Epithelial cell of proximal tubule (primary cell): Measurements from ENCODE around the gene ABCB8. TPM values are rescaled to one million over a fixed set of nuclear protein-coding genes. Genes with fewer than 3 reads are reported as not detected.

Experiments used
- DNase-seq: peaks from one replicate; pipeline ENCODE4 v3.0.0-alpha.2; 2011; ENCODE audit warnings: low read depth
- H3K4me3 ChIP-seq: 2 replicates; pipeline ENCODE4 v1.5.1; 2011; ENCODE audit warnings: low read depth, mild to moderate bottlenecking, low read length
- CTCF ChIP-seq: conservative IDR thresholded peaks from 2 replicates; pipeline ENCODE4 v1.5.1; 2012; ENCODE audit warnings: low read depth, mild to moderate bottlenecking, low read length
- total RNA-seq: library from RNA; depleted of rRNA; stranded (reverse); fragments of >200 nt; gene quantifications from 2 replicates; pipeline ENCODE4 v1.2.3, GENCODE V29; 2015

The ABCB8 gene
- total RNA-seq, 1 donor from 2014 or later: 31.8 TPM

GRCh38 chr7:151013733-151014497, 14.3 kb upstream of the ABCB8 start:
- TF ChIP-seq CTCF: no peak
- H3K4me3 ChIP-seq: peak overlapping the region; percentile 40
- DNase-seq: no peak

GRCh38 chr7:151014950-151015349, 13.3 kb upstream of the ABCB8 start:
- no peak for TF ChIP-seq CTCF
- no peak overlapping the region for H3K4me3 ChIP-seq
- no peak for DNase-seq

GRCh38 chr7:151015967-151016366, 12.3 kb upstream of the ABCB8 start:
- no peak for TF ChIP-seq CTCF
- no peak overlapping the region for H3K4me3 ChIP-seq
- DNase-seq: no peak

- no peak for TF ChIP-seq CTCF
- DNase-seq: no peak
- H3K4me3 ChIP-seq: no peak overlapping the region
Measured at GRCh38 chr7:151016505-151016904, 11.7 kb upstream of the ABCB8 start.

- no peak overlapping the region for H3K4me3 ChIP-seq
- no peak for TF ChIP-seq CTCF
- no peak for DNase-seq
Measured at GRCh38 chr7:151016942-151017341, 11.3 kb upstream of the ABCB8 start.

GRCh38 chr7:151017370-151017952, 10.8 kb upstream of the ABCB8 start:
- no peak for DNase-seq
- H3K4me3 ChIP-seq: no peak overlapping the region
- TF ChIP-seq CTCF: no peak
